HG02973 (cell line): ENCODE data around the gene SLC6A4.
"Not testable (repeated sequence)": the region's sequence is repeated elsewhere in the genome, so short reads cannot be mapped to it uniquely, and the experiment has no call there.

ENCODE experiments used
- ATAC-seq: cut with Tn5 transposase; IDR thresholded peaks from one replicate; pipeline ENCODE4 v1.9.1; 2021; ENCODE audit warnings: moderate library complexity; ENCODE audit not compliant: unreplicated experiment

SLC6A4 gene

DNA sequence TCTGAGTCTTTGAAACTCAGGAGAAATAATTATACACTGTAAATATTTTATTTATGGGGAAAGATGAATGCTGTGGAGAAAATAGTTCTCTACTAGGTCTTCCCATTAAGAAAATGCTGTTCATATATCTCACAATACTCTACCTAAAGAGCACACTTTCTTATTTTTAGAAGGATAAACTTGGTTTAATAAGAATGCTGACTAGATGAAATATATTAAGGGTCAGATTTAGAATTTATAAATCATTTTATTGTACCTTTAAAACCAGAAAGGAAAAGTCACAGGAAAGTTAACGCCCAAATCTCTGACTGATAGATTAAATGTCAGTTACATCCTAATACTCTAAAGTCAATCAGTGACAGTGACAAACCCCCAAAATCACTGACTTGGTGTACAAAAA lies 48.7 kb downstream of the SLC6A4 start:
- ATAC-seq = no peak

DNA sequence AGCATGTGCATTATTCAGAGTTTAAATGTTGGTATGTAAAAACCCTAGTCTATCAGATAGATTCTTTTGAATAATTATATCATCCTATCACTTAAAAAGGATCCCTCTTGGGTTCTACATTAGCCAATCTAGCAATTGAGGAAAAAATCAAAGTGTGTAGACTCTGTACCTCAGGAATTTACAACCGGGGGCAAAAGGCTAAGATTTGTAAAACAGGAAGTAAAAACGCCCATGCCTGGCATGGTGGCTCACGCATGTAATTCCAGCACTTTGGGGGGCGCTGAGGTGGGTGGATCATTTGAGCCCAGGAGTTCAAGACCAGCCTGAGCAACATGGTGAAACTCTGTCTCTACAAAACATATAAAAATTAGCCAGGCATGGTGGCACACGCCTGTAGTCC lies 58.6 kb downstream of the SLC6A4 start:
- no peak for ATAC-seq

DNA sequence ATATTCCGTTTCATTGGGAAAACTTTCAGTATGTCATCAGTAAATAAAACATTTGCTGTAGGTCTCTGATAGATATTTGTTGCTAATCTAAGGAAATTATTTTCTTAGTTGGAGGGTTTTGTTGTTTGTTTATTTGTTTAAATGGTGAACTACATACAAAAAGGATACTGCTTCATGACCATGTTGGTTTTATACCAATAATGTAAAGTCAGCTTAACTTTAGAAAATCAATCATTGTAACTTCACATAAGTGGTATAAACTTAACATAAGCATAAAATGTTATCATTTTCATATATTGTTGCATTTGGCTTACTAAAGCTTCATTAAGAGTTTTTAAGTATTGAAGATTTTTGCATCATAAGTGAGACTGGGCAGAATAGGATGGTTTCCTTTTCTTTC lies 60.9 kb downstream of the SLC6A4 start:
- ATAC-seq = no peak

DNA sequence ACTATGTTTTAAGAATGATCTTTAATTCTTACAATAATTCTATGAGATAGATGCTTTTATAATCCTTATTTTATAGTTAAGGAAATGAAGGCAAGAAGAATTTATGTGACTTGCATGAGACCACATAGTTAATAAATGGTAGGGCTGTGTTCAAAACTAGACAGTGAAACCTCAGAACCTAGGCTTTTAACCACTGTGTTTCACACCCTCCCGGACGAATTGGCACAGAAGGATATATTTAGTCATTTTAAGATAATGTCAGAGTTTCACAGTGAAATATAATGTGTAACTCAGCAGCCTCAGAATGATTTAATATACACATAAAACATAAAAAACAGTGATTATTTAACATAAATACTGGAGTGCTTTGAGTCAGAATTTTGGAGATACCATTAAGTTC lies 61.8 kb downstream of the SLC6A4 start:
- peak; percentile 76 for ATAC-seq

DNA sequence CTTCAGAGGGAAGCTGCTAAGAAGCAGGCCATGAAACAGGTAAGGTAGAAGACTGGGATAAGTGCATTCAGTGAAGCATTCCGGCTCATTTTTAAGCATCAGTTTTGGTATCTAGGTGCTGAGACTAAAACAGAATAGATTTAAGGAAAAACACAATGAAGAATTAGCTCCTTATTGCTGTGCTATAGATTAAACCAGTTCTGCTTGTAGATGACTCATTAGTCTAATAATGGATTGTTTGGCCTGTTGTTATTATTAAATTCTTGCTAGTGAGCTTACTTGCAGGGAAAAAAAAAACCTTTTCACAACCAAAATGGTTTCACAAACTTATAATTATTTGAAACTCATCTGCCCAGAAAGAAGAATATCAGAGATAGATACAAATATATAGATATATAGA lies 62.9 kb downstream of the SLC6A4 start:
- no peak for ATAC-seq

DNA sequence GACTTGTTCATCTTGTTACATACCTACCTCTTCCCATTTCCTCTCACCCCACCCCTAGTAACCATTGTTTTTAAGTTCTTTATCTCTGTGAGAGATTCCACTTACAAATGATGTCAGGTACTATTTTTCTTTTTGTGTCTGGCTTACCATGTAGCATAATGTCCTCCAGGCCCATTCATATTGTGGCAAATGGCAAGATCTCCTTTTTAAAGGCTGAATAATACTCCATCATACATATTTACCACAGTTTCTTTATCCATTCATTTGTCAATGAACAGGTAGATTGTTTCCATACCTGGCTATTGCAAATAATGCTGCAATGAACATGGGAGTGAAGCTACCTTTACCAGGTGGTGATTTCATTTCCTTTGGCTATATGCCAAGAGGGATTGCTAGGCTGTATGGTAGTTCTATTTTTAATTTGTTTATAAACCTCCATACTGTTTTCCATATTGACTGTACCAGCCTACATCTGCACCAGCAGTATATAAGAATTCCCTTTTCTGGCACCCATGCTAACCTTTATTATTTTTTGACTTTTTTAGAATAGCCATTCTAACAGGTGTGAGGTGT lies 65.0 kb downstream of the SLC6A4 start:
- no peak for ATAC-seq

DNA sequence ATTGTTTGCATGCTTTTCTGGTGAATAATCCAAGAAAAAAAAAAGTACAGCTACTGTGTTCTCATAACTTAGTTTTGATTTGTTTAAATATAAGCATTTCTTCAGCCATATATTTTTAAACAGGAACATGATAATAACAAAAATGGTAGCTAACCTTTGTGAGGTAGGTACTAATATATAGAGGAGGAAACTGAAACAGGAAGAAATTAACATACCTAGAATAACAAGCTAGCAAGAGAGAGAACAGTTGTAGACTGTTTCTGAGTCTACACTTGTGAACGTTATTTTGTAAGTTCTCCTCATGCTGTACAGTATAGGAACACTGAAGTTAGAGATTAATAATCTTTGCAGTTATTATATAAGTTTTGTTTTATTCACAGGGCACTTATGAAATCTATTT lies 69.5 kb downstream of the SLC6A4 start:
- ATAC-seq = no peak

DNA sequence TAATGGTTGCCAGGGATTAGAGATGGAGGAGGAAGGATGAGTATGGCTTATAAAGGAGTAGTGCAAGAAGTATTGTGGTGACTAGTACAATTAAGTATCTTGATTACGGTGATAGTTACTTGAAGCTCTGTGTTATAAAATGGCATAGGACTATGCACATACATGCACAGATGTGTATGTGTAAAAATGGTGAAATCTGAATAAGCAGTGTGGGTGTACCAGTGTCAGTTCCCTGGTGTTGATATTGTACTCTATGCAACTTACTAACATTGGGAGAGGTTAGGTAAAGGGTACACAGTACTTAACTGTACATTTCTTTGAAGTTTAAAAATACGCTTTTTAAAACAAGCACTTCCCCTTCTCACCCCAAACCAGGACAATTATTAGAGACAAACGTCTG lies 70.3 kb downstream of the SLC6A4 start:
- no peak for ATAC-seq

DNA sequence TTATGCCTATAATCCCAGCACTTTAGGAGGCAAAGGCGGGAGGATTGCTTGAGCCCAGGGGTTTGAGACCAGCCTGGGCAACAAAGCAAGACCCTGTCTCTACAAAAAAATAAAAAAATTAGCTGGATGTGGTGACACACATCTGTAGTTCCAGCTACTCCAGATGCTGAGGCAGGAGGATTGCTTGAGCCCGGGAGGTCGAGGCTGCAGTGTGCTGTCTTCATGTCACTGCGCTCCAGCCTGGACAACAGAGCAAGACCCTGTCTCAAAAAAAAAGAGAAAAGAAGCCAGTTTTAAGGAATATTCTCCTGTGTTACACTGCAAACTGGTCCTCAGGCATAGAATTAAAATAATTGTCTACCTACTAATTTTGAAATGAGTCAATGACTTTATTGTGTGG lies 71.0 kb downstream of the SLC6A4 start:
- ATAC-seq = no peak

DNA sequence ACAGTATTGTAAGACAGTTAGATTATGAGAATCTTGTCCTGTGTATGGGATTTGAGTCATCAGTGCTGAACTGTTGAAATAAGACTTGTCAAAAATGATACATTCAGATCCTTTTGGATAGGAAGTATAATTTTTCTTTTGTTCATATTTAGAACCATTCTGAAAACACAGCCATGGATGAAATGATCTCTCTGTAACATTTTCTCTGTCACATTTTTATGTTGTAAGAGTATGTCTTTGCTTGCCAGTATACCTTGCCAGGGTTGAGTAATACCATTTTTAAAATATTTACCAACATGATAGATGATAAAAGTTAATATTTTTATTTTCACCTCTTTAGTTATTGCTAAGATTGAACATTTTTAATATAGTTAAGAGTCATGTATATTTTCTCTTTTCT lies 73.9 kb downstream of the SLC6A4 start:
- ATAC-seq = no peak

DNA sequence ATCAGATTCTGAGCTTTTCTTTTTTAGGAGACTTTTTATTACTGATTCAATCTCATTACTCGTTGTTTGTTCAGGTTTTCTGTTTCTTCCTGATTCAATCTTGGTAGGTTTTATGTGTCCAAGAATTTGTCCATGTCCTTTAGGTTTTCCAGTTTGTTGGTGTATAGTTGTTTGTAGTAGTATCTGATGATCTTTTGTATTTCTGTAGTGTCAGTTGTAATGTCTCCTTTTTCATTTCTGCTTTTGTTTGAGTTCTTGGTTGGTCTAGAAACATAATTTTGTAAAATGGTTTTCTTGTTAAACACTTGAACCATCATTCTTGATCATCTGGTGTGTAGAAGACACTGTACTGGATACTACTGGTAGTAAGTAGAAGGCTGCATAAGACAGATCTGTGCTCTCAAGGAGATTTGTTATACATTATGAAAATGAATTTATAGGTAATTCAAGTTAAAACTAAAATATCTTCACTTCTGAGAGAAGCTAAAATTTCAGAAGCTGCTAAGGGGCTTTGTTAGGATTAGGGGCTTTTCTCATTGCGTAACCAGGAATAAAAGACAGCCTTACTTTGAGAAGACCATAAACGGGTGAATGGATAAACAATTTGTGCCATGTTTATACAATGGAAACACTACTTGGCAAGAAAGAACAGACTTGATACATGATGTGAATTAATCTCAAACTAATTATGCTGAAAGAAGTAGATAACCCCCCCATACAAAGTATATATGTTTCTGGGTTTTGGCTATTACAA lies 74.9 kb downstream of the SLC6A4 start:
- ATAC-seq = no peak

DNA sequence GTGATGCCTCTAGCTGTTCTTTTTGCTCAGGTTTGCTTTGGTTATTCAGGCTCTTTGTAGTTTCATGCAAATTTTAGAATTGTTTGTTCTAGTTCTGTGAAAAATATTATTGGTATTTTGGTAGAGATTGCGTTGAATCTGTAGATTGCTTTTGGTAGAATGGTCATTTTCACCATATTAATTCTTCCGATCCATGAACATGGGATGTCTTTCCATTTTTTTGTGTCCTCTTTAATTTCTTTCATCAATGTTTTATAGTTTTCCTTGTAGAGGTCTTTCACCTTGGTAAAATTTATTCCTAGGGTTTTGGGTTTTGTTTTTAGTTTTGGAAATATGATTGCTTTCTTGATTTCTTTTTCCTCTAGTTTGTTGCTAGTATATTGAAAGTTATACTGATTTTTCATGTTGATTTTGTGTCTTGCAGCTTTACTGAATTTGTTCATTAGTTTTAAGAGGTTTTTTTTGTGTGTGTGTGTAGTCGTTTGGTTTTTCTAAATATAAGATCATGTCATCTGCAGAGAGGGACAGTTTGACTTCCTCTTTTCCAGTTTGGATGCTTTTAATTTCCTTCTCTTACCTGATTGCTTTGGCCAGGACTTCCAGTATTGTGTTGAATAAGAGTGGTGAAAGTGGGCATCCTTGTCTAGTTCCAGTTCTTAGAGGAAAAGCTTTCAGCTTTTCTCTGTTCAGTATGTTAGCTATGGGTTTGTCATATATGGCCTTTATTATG lies 76.4 kb downstream of the SLC6A4 start:
- ATAC-seq = no peak

DNA sequence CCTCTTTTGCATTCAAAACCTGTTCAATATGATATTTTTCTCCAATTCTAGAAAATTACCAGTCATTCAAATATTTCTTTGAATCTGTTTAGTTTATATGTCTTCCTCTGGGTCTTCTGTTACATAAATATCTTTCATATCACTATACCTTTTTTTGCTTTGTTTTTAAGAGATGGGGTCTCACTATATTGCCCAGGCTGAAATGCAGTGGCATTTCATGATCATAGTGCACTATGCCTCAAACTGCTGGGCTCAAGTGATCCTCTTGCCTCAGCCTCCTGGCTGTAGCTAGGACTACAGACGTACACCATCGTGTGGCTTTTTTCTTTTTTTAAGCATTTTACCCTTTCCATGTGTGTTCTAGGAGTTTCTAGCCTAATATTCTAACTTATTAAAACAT lies 80.1 kb downstream of the SLC6A4 start:
- no peak for ATAC-seq

DNA sequence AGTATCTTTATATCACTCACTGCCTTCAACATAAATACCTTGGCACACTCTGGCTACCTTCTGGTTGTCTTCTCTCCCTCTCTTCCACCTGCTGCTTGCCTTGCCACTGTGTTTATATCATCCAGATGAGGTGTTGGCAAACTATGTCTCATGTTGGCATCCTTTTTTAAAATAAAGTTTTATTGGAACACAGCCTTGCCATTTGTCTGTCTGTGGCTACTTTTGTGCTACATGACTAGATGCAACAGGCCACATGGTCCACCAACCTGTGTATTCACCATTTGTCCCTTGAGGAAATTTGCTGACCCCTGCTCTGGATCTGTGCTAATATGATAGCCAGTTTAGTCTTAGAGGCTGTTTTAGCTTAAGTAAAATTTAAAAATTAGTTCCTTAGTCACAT lies 82.0 kb downstream of the SLC6A4 start:
- ATAC-seq = no peak

DNA sequence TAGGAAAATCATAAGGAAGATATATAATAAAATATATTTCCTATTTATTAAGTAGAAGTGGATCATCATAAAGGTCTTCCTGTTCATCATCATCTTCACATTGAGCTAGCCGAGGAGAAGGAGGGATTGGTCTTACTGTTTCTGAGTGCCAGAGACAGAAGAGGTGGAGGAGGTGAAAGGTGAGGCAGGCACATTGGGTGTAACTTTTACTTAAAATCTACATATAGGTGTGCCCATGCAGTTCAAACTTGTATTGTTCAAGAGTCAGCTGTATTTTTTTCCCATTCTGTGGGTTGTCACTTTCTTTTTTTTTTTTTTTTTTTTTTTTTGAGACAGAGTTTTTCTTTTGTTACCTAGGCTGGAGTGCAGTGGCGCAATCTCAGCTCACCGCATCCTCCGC lies 84.0 kb downstream of the SLC6A4 start:
- ATAC-seq = no peak

DNA sequence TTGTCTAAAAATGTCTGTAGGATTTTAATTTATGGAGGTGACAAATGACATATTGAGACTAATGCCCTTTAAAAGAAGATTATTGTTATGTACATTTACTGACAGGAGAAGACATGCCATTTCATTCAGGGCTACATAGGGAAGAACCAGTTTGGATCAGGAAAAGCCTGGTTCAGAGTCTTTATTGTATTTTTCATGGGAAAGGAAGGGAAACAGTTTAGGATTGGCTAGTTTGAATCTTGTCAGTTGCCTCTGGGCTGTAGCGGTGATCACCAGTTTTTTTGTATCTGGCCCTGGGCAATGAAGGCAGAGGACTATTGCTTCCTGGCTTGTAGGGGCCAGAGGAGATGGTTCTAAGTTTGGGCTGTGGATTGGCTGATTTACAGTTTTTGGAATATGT lies 87.1 kb downstream of the SLC6A4 start:
- no peak for ATAC-seq

DNA sequence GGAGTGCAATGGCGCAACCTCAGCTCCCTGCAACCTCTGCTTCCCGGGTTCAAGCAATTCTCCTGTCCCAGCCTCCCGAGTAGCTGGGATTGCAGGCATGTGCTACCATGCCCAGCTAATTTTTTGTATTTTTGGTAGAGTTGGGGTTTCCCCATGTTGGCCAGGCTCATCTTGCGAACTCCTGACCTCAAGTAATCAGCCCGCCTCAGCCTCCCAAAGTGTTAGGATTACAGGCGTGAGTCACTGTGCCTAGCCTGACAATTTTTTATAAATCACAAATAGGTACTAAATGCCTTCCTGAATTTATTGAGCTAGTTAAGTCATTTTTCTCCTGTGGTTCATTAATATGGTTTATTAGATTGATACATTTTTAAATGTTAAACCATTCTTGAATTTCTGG lies 87.6 kb downstream of the SLC6A4 start:
- ATAC-seq = not testable (repeated sequence)
